GM23338 (cell line): ENCODE data around the gene CCL13. TPM values are rescaled to one million over a fixed set of nuclear protein-coding genes. Genes with fewer than 3 reads are reported as not detected.

Experiments used
- ATAC-seq: fragments of 200-7000 bp; cut with Tn5 transposase; 3 replicates; pipeline ENCODE4 v1.9.1; 2020
- DNase-seq: peaks from one replicate; pipeline ENCODE4 v3.0.0-alpha.2; 2015; ENCODE audit warnings: low spot score
- H2AFZ ChIP-seq: fragments of 200-600 bp; sonication (generic); 2 replicates; pipeline ENCODE4 v1.8.0; 2016; ENCODE audit warnings: antibody characterized with exemption, mild to moderate bottlenecking, moderate library complexity
- H3F3A ChIP-seq: fragments of 200-600 bp; sonication (generic); replicated peaks from 2 replicates; pipeline ENCODE4 v1.8.0; 2017; ENCODE audit warnings: antibody characterized with exemption, mixed run types, low read depth
- H3K27ac ChIP-seq: fragments of 200-600 bp; sonication (generic); 2 replicates; pipeline ENCODE4 v1.6.1; 2016; ENCODE audit warnings: low read depth
- H3K27me3 ChIP-seq: fragments of 200-600 bp; sonication (generic); 2 replicates; pipeline ENCODE4 v1.8.0; 2016; ENCODE audit warnings: mild to moderate bottlenecking, mixed run types, moderate library complexity; ENCODE audit not compliant: insufficient read depth
- H3K36me3 ChIP-seq: fragments of 200-600 bp; sonication (generic); 2 replicates; pipeline ENCODE4 v1.8.0; 2016; ENCODE audit warnings: mild to moderate bottlenecking; ENCODE audit not compliant: insufficient read depth
- H3K4me1 ChIP-seq: fragments of 200-600 bp; sonication (generic); 2 replicates; pipeline ENCODE4 v1.8.0; 2016; ENCODE audit warnings: mild to moderate bottlenecking, moderate library complexity; ENCODE audit not compliant: insufficient read depth
- H3K4me2 ChIP-seq: fragments of 200-600 bp; sonication (generic); 2 replicates; pipeline ENCODE4 v1.7.1; 2017; ENCODE audit warnings: mixed run types
- H3K4me3 ChIP-seq: fragments of 200-600 bp; sonication (generic); 2 replicates; pipeline ENCODE4 v1.6.1; 2016; ENCODE audit warnings: mixed run types
- H3K79me2 ChIP-seq: fragments of 200-600 bp; sonication (generic); replicated peaks from 2 replicates; pipeline ENCODE4 v1.8.0; 2017; ENCODE audit warnings: mild to moderate bottlenecking; ENCODE audit not compliant: insufficient read depth
- H3K9me2 ChIP-seq: fragments of 200-600 bp; sonication (generic); 2 replicates; pipeline ENCODE4 v1.8.0; 2017; ENCODE audit not compliant: insufficient read depth
- H4K20me1 ChIP-seq: fragments of 200-600 bp; sonication (generic); replicated peaks from 2 replicates; pipeline ENCODE4 v1.8.0; 2017; ENCODE audit warnings: mild to moderate bottlenecking; ENCODE audit not compliant: insufficient read depth
- H3K27ac Mint-ChIP-seq: 2 replicates; pipeline ENCODE4 v1.8.0; 2020; ENCODE audit warnings: inconsistent platforms, mild to moderate bottlenecking, moderate library complexity, mixed read lengths
- H3K27me3 Mint-ChIP-seq: 3 replicates; pipeline ENCODE4 v1.8.0; 2022; ENCODE audit warnings: low read depth, mild to moderate bottlenecking, moderate library complexity, mixed read lengths, inconsistent platforms; ENCODE audit not compliant: insufficient read depth, poor library complexity
- H3K36me3 Mint-ChIP-seq: 3 replicates; pipeline ENCODE4 v1.8.0; 2021; ENCODE audit warnings: low read depth, mild to moderate bottlenecking, inconsistent platforms, moderate library complexity, mixed read lengths
- H3K4me1 Mint-ChIP-seq: 3 replicates; pipeline ENCODE4 v1.8.0; 2020; ENCODE audit warnings: mild to moderate bottlenecking, inconsistent platforms, mixed read lengths
- H3K4me3 Mint-ChIP-seq: 3 replicates; pipeline ENCODE4 v1.8.0; 2021; ENCODE audit warnings: moderate library complexity, mild to moderate bottlenecking, inconsistent platforms, mixed read lengths
- H3K9me3 Mint-ChIP-seq: 3 replicates; pipeline ENCODE4 v1.8.0; 2020; ENCODE audit warnings: moderate library complexity, mild to moderate bottlenecking, inconsistent platforms, mixed read lengths
- CREB1 ChIP-seq: fragments of 250-450 bp; sonication (Bioruptor Pico); IDR thresholded peaks from 2 replicates; pipeline ENCODE4 v1.5.0; 2020; ENCODE audit warnings: low read depth, mild to moderate bottlenecking, moderate library complexity
- EZH2 ChIP-seq: fragments of 200-600 bp; sonication (generic); IDR thresholded peaks from one replicate; pipeline ENCODE4 v1.8.0; 2017; ENCODE audit warnings: antibody characterized with exemption, mild to moderate bottlenecking, low read depth; ENCODE audit not compliant: unreplicated experiment
- EZH2phosphoT487 ChIP-seq: fragments of 200-600 bp; sonication (generic); IDR thresholded peaks from one replicate; pipeline ENCODE4 v1.8.1; 2018; ENCODE audit warnings: antibody characterized with exemption; ENCODE audit not compliant: unreplicated experiment
- JUNB ChIP-seq: IDR thresholded peaks from one replicate; pipeline ENCODE4 v1.6.1; 2016; ENCODE audit warnings: antibody characterized with exemption; ENCODE audit not compliant: unreplicated experiment
- NANOG ChIP-seq: IDR thresholded peaks from 2 replicates; pipeline ENCODE4 v1.6.1; 2016; ENCODE audit warnings: antibody characterized with exemption, borderline replicate concordance
- POLR2AphosphoS5 ChIP-seq: IDR thresholded peaks from 2 replicates; pipeline ENCODE4 v1.6.1; 2016; ENCODE audit warnings: antibody characterized with exemption, low read depth
- STAT1 ChIP-seq: IDR thresholded peaks from one replicate; pipeline ENCODE4 v1.6.1; 2016; ENCODE audit warnings: antibody characterized with exemption; ENCODE audit not compliant: unreplicated experiment
- ZNF114 ChIP-seq: fragments of 250-450 bp; sonication (Bioruptor Pico); IDR thresholded peaks from 2 replicates; pipeline ENCODE4 v1.5.0; 2020; ENCODE audit warnings: mild to moderate bottlenecking, moderate library complexity
- ZNF331 ChIP-seq: fragments of 250-450 bp; sonication (Bioruptor Pico); IDR thresholded peaks from 2 replicates; pipeline ENCODE4 v1.5.0; 2020; ENCODE audit warnings: low read depth, mild to moderate bottlenecking, moderate library complexity
- polyA plus RNA-seq: library from polyadenylated mRNA; unstranded; fragments of >200 nt; fragmentation: Nextera tagmentation; extraction: Ambion mirVana; gene quantifications from 2 replicates; pipeline ENCODE4 v1.2.1, GENCODE V29; 2016
- total RNA-seq: library from RNA; depleted of rRNA; stranded (reverse); fragments of >200 nt; shearing (Covaris generic); gene quantifications from 2 replicates; pipeline ENCODE4 v1.2.3, GENCODE V29; 2014
- TF ChIP-seq, protein P1 (sequence below), 2 experiments: fragments of 200-600 bp in 1 of 2; sonication (generic) in 1 of 2; conservative IDR thresholded peaks; 2 replicates each; pipeline versions ENCODE4 v1.5.1 to v1.6.1; 2016 to 2017; ENCODE audit warnings: antibody characterized with exemption in 2 of 2, low read depth in 2 of 2, mild to moderate bottlenecking in 2 of 2, moderate library complexity in 1 of 2
- TF ChIP-seq, protein P2 (sequence below): IDR thresholded peaks from 2 replicates; pipeline ENCODE4 v1.6.1; 2016; ENCODE audit warnings: antibody characterized with exemption
- TF ChIP-seq, protein P3 (sequence below): IDR thresholded peaks from one replicate; pipeline ENCODE4 v1.6.1; 2018; ENCODE audit warnings: antibody characterized with exemption; ENCODE audit not compliant: unreplicated experiment
- TF ChIP-seq, protein P4 (sequence below): fragments of 250-450 bp; sonication (Bioruptor Pico); IDR thresholded peaks from 2 replicates; pipeline ENCODE4 v1.5.0; 2020; ENCODE audit warnings: mild to moderate bottlenecking, moderate library complexity

CCL13 gene
- total and polyA plus RNA-seq, 2 experiments from 2014 or later = not detected

DNA sequence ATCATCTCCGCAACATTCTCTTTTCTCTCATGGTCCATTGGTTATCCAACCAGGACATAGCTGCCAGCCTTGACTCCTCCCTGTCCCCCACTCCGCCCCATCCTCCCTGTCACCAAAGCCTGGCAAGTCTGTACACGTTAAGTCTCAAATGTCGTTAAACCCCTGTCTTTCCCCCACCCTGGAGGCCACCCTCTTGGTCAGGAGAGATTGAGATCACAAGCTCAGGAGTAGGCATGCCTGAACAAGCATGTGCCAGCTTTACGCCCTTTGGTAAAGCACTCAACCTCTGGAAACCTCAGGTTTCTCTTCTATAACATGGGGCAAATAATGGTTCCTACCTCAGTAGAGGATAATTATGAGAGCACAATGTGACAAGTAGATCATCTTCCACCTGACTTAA lies 44.9 kb downstream of the CCL13 start:
- no peak overlapping the region for H3K4me3 Mint-ChIP-seq

More for the DNA sequence above, 44.9 kb downstream of the CCL13 start:
- TF ChIP-seq, protein P1, sequence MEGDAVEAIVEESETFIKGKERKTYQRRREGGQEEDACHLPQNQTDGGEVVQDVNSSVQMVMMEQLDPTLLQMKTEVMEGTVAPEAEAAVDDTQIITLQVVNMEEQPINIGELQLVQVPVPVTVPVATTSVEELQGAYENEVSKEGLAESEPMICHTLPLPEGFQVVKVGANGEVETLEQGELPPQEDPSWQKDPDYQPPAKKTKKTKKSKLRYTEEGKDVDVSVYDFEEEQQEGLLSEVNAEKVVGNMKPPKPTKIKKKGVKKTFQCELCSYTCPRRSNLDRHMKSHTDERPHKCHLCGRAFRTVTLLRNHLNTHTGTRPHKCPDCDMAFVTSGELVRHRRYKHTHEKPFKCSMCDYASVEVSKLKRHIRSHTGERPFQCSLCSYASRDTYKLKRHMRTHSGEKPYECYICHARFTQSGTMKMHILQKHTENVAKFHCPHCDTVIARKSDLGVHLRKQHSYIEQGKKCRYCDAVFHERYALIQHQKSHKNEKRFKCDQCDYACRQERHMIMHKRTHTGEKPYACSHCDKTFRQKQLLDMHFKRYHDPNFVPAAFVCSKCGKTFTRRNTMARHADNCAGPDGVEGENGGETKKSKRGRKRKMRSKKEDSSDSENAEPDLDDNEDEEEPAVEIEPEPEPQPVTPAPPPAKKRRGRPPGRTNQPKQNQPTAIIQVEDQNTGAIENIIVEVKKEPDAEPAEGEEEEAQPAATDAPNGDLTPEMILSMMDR (conservative IDR thresholded peaks at IDR 0.05; ENCODE audit: low read depth in 2 of 2) = no peak
- TF ChIP-seq EZH2phosphoT487 (no peak), ZNF114 (CRISPR knock-in tag) (no peak), EZH2 (no peak), NANOG (no peak), ZNF331 (CRISPR knock-in tag) (no peak), CREB1 (no peak), JUNB (no peak), STAT1 (no peak), POLR2AphosphoS5 (no peak)
- TF ChIP-seq, protein P2, sequence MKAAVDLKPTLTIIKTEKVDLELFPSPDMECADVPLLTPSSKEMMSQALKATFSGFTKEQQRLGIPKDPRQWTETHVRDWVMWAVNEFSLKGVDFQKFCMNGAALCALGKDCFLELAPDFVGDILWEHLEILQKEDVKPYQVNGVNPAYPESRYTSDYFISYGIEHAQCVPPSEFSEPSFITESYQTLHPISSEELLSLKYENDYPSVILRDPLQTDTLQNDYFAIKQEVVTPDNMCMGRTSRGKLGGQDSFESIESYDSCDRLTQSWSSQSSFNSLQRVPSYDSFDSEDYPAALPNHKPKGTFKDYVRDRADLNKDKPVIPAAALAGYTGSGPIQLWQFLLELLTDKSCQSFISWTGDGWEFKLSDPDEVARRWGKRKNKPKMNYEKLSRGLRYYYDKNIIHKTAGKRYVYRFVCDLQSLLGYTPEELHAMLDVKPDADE = no peak
- TF ChIP-seq, protein P3, sequence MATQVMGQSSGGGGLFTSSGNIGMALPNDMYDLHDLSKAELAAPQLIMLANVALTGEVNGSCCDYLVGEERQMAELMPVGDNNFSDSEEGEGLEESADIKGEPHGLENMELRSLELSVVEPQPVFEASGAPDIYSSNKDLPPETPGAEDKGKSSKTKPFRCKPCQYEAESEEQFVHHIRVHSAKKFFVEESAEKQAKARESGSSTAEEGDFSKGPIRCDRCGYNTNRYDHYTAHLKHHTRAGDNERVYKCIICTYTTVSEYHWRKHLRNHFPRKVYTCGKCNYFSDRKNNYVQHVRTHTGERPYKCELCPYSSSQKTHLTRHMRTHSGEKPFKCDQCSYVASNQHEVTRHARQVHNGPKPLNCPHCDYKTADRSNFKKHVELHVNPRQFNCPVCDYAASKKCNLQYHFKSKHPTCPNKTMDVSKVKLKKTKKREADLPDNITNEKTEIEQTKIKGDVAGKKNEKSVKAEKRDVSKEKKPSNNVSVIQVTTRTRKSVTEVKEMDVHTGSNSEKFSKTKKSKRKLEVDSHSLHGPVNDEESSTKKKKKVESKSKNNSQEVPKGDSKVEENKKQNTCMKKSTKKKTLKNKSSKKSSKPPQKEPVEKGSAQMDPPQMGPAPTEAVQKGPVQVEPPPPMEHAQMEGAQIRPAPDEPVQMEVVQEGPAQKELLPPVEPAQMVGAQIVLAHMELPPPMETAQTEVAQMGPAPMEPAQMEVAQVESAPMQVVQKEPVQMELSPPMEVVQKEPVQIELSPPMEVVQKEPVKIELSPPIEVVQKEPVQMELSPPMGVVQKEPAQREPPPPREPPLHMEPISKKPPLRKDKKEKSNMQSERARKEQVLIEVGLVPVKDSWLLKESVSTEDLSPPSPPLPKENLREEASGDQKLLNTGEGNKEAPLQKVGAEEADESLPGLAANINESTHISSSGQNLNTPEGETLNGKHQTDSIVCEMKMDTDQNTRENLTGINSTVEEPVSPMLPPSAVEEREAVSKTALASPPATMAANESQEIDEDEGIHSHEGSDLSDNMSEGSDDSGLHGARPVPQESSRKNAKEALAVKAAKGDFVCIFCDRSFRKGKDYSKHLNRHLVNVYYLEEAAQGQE = no peak
- TF ChIP-seq, protein P4, sequence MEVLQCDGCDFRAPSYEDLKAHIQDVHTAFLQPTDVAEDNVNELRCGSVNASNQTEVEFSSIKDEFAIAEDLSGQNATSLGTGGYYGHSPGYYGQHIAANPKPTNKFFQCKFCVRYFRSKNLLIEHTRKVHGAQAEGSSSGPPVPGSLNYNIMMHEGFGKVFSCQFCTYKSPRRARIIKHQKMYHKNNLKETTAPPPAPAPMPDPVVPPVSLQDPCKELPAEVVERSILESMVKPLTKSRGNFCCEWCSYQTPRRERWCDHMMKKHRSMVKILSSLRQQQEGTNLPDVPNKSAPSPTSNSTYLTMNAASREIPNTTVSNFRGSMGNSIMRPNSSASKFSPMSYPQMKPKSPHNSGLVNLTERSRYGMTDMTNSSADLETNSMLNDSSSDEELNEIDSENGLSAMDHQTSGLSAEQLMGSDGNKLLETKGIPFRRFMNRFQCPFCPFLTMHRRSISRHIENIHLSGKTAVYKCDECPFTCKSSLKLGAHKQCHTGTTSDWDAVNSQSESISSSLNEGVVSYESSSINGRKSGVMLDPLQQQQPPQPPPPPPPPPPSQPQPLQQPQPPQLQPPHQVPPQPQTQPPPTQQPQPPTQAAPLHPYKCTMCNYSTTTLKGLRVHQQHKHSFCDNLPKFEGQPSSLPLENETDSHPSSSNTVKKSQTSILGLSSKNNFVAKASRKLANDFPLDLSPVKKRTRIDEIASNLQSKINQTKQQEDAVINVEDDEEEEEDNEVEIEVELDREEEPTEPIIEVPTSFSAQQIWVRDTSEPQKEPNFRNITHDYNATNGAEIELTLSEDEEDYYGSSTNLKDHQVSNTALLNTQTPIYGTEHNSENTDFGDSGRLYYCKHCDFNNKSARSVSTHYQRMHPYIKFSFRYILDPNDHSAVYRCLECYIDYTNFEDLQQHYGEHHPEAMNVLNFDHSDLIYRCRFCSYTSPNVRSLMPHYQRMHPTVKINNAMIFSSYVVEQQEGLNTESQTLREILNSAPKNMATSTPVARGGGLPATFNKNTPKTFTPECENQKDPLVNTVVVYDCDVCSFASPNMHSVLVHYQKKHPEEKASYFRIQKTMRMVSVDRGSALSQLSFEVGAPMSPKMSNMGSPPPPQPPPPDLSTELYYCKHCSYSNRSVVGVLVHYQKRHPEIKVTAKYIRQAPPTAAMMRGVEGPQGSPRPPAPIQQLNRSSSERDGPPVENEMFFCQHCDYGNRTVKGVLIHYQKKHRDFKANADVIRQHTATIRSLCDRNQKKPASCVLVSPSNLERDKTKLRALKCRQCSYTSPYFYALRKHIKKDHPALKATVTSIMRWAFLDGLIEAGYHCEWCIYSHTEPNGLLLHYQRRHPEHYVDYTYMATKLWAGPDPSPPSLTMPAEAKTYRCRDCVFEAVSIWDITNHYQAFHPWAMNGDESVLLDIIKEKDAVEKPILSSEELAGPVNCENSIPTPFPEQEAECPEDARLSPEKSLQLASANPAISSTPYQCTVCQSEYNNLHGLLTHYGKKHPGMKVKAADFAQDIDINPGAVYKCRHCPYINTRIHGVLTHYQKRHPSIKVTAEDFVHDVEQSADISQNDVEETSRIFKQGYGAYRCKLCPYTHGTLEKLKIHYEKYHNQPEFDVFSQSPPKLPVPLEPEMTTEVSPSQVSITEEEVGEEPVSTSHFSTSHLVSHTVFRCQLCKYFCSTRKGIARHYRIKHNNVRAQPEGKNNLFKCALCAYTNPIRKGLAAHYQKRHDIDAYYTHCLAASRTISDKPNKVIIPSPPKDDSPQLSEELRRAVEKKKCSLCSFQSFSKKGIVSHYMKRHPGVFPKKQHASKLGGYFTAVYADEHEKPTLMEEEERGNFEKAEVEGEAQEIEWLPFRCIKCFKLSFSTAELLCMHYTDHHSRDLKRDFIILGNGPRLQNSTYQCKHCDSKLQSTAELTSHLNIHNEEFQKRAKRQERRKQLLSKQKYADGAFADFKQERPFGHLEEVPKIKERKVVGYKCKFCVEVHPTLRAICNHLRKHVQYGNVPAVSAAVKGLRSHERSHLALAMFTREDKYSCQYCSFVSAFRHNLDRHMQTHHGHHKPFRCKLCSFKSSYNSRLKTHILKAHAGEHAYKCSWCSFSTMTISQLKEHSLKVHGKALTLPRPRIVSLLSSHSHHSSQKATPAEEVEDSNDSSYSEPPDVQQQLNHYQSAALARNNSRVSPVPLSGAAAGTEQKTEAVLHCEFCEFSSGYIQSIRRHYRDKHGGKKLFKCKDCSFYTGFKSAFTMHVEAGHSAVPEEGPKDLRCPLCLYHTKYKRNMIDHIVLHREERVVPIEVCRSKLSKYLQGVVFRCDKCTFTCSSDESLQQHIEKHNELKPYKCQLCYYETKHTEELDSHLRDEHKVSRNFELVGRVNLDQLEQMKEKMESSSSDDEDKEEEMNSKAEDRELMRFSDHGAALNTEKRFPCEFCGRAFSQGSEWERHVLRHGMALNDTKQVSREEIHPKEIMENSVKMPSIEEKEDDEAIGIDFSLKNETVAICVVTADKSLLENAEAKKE (CRISPR knock-in tag) = no peak
- Histone ChIP-seq H3K36me3 (no peaks in the 10 kb centered on the region), H2AFZ (no peak overlapping the region), H3K4me1 (peaks cover 10% of the 10 kb centered on the region), H3F3A (no peaks in the 10 kb centered on the region), H3K79me2 (no peaks in the 10 kb centered on the region), H3K4me2 (no peak overlapping the region), H3K27me3 (no peaks in the 10 kb centered on the region), H3K4me3 (no peak overlapping the region), H3K27ac (no peak overlapping the region), H3K9me2 (no peaks in the 10 kb centered on the region), H4K20me1 (no peaks in the 10 kb centered on the region)
- Mint-ChIP-seq H3K9me3 (no peaks in the 10 kb centered on the region), H3K27me3 (no peaks in the 10 kb centered on the region), H3K27ac (no peak overlapping the region), H3K36me3 (no peaks in the 10 kb centered on the region), H3K4me1 (peaks cover 21% of the 10 kb centered on the region)
- DNase-seq (no peak), ATAC-seq (no peak)
